ENCODE data around the gene QPCTL.
A peak's percentile ranks its signal among the peaks of the same experiment; 100 is the strongest.

Gene QPCTL

DNA sequence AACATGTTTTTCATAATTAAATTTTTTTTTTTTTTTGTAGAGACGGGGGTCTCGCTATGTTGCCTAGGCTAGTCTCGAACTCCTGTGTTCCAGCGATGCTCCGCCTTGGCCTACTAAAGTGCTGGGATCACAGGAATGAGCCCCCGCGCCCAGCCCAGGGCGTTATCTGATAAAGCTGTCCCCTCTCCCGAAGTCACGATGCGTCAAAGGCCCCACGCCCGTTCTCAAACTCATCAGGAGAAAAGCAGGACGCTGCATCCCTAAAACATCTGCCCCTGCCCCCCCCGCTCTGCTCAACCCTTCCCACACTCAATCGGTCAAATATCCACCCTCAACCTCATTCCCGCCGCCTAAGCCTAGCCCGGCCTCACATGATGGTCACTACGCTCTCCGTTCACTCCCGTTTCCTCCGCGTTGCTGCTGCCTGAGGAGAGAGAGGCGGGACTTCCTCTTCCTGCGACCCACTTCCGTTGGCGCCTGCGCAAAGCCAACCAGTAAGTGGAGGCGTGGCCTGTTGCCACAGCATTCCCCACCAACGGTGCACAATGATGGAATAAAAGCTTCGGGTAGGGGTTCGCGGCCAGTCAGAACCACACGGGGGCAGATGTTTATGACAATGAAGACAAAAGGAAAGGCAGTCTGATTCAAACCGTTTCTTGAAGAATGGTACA, 815 bp upstream of the QPCTL start, which contains the start of gene SNRPD2:
TSS of gene SNRPD2 (minus strand) at position 438 of the 671 bp plus-strand sequence. CDS start at position 373, 65 bp downstream.
- TF ChIP-seq, protein P1, sequence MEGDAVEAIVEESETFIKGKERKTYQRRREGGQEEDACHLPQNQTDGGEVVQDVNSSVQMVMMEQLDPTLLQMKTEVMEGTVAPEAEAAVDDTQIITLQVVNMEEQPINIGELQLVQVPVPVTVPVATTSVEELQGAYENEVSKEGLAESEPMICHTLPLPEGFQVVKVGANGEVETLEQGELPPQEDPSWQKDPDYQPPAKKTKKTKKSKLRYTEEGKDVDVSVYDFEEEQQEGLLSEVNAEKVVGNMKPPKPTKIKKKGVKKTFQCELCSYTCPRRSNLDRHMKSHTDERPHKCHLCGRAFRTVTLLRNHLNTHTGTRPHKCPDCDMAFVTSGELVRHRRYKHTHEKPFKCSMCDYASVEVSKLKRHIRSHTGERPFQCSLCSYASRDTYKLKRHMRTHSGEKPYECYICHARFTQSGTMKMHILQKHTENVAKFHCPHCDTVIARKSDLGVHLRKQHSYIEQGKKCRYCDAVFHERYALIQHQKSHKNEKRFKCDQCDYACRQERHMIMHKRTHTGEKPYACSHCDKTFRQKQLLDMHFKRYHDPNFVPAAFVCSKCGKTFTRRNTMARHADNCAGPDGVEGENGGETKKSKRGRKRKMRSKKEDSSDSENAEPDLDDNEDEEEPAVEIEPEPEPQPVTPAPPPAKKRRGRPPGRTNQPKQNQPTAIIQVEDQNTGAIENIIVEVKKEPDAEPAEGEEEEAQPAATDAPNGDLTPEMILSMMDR (IDR thresholded peaks at IDR 0.05; ENCODE audit: insufficient read depth, low read depth, low read length, missing control alignments): no peak
- DNase-seq (ENCODE audit: low read depth): peak; percentile 96
- peak within 1 kb of the TSS; percentile 100 for H3K4me3 ChIP-seq (ENCODE audit: low read depth, low read length)

DNA sequence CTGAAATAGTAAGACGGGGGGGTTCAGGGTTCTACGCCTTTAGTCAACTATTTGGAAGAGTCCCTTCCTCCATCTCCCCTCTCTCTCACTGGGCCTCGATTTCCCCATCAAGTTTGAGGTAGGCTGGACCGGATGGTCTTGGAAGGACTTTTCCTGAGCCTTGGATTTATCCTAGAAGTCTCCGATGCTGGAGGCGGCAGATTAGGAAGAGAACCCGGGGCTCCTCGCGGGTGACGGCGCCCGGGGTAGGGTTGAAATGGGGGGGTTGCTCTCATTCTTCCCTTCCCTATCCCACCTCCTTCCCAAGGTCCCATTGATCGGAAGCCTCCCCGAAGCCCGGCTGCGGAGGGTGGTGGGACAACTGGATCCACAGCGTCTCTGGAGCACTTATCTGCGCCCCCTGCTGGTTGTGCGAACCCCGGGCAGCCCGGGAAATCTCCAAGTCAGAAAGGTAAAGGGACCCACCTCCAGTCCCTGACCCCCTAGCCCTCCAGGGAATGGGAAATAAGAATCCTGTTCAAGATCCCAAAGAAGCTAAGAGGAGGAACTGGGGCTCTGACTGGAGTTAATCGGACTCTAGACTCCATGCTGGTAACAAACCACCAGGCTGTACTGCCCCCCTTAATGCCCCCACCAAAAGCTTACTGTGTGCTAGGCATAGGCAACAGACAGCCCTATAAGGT, 781 bp downstream of the QPCTL start:
- TF ChIP-seq, protein P1 (IDR thresholded peaks at IDR 0.05; ENCODE audit: insufficient read depth, low read depth, low read length, missing control alignments): peak; percentile 93
- peak overlapping the region; percentile 100 for H3K4me3 ChIP-seq (ENCODE audit: low read depth, low read length)
- peak; percentile 82 for DNase-seq (ENCODE audit: low read depth)

DNA sequence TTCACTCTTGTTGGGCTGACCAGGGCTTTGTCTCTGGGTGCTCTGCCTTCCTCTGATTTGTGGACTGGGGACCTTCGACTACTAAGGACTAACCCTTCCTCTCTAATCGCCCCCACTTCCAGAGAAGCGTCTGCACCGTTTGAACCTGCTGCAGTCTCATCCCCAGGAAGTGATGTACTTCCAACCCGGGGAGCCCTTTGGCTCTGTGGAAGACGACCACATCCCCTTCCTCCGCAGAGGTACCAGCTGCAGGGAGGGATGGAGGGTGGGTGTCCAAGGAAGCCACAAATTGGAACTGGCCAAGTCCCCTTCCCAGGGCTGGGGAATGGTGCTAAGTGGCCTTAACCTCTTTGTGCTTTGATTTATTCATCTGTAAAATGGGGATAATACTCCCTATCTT, 9.2 kb downstream of the QPCTL start:
- no peak for DNase-seq (ENCODE audit: low read depth)
- TF ChIP-seq, protein P1 (IDR thresholded peaks at IDR 0.05; ENCODE audit: insufficient read depth, low read depth, low read length, missing control alignments): no peak
- H3K4me3 ChIP-seq (ENCODE audit: low read depth, low read length): no peak overlapping the region

DNA sequence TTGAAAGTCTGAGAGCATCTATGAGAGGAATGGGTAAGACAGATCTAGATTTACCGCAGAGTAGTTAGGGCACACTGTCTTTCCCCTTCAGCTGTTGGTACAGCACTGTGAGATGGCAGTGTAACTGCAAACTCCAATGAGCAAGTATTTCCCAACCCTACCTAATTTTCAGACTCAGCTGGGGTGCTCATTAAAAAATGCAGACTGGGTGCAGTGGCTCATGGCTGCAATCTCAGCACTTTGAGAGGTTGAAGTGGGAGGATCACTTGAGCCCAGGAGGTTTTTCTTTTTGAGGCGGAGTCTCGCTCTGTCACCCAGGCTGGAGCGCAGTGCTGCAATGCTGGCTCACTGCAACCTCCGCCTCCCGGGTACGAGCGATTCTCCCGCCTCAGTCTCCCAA, 12.6 kb downstream of the QPCTL start:
- DNase-seq (ENCODE audit: low read depth): no peak
- H3K4me3 ChIP-seq (ENCODE audit: low read depth, low read length): no peak overlapping the region
- TF ChIP-seq, protein P1 (IDR thresholded peaks at IDR 0.05; ENCODE audit: insufficient read depth, low read depth, low read length, missing control alignments): no peak

DNA sequence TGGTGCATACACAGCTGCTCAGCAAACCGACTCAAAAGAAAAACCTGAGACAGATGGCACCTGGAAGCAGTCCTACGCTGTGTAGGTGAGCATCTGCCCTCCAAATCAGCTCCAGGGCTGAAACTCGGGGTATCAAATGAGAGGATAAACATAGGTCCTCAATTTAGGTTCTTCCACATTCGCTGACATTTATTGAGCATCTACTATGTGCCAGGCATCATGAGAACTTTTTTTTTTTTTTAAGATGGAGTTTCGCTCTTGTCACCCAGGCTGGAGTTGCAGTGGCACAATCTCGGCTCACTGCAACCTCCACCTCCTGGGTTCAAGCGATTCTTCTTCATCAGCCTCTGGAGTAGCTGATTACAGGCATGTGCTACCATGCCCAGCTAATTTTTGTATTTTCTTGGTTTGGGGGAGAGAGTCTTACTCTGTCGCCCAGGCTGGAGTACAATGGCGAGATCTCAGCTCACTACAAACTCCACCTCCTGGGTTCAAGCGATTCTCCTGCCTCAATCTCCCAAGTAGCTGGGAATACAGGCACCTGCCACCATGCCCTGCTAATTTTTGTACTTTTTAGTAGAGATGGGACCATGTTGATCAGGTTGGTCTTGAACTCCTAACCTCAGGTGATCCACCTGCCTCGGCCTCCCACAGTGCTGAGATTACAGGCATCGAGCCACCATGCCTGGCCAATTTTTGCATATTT, 13.4 kb downstream of the QPCTL start:
- H3K4me3 ChIP-seq (ENCODE audit: low read depth, low read length): no peak overlapping the region
- TF ChIP-seq, protein P1 (IDR thresholded peaks at IDR 0.05; ENCODE audit: insufficient read depth, low read depth, low read length, missing control alignments): no peak
- DNase-seq (ENCODE audit: low read depth): no peak

DNA sequence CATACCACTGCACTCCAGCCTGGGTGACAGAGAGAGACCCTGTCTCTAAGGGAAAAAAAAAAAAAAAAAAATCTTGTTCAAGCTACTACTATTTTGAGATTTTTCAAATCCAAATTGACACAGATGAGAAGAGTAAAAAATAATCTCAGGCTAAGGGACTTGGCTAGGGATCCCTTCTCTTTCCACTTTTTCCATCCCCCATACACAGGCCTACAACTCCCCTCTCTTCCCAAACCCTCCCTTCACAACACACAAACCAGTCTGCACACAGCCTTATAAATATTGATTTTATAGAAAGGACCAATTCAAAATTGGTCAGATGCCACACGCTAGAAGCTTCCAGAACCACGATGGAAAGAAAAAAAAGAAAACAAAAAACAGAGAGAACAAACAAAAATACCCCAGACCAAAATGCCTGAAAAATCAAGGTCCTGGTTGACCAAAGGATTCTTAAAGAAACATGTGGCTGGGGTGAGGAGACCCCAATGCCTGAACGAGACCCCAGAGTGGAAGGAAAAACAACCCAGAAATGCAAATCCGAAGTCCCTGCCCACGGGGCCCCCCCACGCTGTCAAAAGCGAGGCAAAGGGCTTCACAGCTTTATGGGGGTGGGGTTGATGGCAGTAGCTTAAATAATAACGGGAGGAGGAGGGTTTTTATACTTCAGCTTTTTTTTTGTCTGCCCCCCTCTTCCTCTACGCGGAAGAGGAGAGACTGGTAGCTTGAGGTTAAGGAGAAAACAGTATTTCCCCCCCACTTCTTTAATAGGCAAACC, 18.1 kb downstream of the QPCTL start:
- H3K4me3 ChIP-seq (ENCODE audit: low read depth, low read length): no peak overlapping the region
- DNase-seq (ENCODE audit: low read depth): no peak
- TF ChIP-seq, protein P1 (IDR thresholded peaks at IDR 0.05; ENCODE audit: insufficient read depth, low read depth, low read length, missing control alignments): no peak
